ENCODE data around the gene NAB1.
"Not testable (repeated sequence)": the region's sequence is repeated elsewhere in the genome, so short reads cannot be mapped to it uniquely, and the experiment has no call there.

The NAB1 gene, protein sequence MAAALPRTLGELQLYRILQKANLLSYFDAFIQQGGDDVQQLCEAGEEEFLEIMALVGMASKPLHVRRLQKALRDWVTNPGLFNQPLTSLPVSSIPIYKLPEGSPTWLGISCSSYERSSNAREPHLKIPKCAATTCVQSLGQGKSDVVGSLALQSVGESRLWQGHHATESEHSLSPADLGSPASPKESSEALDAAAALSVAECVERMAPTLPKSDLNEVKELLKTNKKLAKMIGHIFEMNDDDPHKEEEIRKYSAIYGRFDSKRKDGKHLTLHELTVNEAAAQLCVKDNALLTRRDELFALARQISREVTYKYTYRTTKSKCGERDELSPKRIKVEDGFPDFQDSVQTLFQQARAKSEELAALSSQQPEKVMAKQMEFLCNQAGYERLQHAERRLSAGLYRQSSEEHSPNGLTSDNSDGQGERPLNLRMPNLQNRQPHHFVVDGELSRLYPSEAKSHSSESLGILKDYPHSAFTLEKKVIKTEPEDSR

DNA sequence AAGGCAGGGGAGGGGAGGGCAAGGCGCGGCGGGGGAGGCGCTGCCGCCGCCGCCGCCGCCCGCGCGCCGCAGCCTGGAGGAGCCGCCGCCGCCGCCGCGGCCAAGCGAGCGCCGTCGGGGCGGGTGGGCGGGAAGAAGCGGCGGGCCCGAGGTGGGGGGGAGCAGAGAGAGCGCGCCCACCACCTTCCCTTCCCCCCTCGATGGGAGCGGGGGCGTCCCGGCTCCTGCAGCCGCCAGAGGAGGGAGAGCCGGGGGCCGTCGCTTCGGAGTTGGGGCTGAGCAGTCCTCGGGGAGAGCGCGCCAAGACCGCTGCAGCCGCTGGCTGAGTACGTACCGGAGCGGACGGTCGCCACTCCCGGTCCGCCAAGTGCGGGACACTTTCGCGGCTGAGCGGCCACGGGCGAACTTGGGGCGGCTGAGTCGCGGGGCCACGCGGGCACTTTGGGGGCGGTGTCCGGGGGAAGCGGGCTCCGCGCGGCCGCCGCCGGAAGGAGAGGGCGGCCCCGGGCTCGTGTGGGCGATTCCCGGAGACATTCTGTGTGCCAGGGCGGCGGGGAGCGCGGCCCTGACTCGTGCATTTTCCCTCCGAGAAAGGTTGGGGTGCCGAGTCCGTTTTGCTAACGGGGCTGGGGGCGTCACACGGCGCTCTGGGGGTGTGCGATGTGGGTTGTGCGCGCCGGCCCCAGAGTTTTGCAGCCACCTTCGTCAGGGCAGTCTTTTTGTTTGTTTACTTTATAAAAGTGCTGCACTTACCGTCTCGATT lies at the start of gene NAB1:
Gene NAB1 (plus strand): TSS at position 49 of the 763 bp plus-strand sequence. CDS start 10,094 bp downstream, outside the sequence.
- no peak for DNase-seq

DNA sequence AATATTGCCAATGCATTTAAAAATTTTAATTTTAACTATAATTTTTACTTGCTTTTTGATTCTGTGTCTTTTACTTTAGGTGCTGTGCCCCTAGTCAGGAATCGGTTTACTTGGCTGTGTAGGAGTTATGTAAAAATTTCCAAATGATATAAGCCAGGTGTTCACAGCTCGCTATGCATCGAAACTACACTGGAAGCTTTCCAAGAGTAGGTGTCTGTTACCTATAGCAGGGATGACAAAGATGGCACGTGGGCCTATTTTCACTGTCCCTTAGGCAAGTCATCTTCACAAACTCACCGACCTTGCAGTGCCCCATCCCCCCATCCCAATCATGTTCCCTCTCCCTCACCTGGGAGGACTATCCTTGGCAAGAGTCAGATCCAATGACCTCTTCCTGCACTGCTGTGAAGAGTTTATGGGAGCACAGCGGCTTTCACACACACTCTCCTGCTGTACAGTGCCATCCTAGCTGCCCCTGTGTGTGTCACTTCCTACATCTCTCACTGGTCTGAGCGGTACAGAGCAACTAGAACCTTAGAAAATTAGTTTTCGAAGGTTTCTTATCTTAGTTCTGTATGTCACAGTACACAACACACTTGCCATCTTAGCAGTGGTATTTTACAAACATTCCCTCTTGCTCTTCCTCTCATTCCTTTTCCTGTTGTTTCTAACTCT lies 49.2 kb upstream of the NAB1 start:
- no peak for DNase-seq

DNA sequence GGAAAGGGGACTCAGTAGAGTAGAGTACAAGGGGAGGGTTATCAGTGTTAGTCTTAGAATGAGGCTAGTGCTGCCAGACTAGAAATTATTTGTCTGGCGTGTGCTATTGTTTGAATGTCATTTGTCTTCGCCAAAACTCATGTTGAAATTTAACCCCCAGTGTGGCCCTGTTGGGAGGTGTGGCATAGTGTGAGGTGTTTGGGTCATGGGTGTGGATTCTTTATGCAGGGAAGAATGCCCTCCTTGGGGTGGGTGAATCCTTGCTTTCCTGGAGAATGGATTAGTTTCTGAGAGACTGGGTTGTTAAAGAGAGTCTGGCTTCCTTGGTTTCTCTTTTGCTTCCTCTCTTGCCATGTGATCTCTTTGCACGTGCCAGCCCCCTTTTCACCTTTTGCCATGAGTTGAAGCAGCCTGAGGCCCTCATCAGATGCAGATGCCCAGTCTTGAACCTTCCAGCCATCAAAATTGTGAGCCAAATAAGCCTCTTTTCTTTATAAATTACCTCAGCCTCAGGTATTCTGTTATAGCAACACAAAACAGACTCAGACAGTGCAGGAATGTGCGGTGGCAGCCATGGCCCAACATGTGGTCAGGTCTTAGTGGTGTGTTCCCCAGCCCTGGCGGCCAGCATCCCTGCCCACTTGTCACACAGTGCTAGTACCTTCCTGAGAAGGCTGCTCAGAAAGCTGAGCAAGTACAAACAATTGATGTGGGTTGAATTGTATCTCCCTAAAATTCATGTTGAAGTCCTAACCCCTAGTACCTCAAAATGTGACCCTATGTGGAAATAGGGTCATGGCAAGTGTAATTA lies 48.4 kb upstream of the NAB1 start:
- DNase-seq = no peak

DNA sequence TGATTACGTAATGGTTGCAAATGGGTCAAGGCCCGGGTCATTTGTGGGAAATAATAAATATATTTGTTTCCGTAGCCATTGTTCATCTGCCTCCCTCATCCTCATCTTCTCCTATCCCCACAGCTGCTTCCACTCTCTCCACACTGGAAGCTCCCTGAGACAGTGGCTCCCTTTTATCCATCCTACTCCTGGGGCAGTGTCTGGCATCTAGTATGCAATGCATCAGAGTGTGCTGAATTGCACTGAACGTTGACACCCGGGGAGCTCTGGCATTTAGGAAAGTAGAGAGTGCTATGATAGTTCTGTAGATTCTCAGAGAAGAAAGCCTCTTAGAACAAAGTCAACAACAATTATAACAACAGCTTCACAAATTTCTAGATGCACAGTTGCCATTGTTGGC lies 45.5 kb upstream of the NAB1 start:
- no peak for DNase-seq

DNA sequence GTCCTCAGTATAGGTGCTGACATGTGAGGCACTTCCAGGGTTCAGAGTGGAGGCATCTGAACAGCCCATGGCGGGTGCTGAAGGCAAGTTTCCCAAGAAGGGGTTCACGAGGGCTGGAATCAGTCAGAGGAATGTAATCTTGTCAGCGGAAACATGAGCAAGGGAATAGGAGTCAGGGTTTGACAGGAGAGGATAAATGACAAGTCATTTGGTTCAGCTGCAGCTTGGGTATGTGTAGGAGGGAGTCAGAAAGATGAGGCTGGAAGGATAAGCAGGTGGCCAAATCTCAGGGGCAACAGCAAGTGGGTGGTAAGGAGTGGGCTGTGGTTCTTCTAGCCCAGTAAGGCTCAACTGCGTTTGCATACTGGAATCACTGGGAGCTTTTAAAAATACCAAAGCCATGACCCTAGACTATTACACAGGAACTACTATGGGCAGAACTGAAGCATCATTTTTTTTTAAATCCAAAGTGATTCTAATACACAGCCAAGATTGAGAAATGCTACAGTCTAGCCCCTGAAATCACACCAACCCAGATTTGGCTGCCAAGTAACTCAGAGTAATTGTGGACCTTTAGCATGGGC lies 41.8 kb upstream of the NAB1 start:
- DNase-seq = no peak

DNA sequence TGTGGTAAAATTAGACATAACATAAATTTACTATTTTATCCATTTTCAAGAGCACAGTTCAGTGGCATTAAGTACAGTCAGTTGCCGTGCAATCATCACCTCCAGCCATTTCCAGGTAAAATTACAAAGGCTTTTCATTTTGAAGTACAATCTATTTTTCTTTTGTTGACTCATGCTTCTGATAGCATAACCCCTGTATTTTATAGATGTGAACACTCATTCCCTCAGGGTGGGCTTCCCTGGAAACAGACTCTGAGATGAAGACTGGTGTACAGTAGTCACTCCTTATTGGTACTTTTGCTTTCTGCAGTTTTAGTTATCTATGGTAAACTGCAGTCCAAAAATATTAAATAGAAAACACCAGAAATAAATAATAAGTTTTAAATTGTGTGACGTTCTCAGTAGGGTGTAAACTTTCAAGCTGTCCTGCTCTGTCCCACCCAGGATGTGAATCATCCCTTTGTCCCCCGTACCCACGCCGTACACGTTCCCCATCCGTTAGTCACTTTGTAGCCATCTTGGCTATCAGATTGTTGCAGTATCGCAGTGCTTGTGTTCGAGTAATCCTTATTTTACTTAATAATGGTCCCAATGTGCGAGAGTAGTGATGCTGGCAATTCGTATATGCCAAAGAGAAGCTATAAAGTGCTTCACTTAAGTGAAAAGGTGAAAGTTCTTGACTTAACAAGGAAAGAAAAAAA lies 41.1 kb upstream of the NAB1 start:
- no peak for DNase-seq

DNA sequence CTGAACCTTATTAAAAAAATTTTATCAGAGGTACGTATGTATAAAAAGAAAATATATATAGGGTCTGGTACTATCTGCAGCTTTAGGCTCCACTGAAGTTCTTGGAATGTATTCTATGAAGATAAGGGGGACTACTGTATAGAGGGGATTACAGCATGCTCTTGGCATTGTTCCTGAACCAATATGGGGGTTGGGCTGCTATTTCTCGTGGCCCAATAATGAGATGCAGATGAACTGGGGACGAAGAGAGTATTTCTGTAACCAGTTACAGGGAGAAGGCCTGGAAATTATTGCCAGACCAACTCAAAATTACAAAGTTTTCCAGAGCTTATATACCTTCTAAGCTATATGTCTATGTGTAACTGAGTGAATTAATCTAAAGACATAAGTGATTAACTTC lies 40.0 kb upstream of the NAB1 start:
- DNase-seq = not testable (repeated sequence)

DNA sequence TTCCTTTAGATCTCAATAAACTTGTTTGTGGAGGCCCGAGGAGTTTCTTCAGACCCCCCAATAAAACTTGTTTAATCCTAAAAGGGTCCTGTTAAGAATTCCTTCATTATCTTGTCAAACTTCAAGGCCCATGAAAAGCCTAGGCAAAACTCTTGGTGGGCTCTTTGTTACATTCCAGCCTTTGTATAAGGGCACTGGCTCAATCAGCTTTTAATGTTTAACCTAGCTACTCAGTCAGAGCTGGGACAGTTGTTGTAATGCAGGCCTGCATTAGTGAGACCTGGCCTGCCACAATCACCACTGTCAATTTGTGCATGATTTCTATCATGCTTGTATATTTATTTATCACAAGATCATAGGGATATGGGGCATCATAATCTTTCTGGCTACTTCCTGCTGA lies 39.5 kb upstream of the NAB1 start:
- DNase-seq = not testable (repeated sequence)

DNA sequence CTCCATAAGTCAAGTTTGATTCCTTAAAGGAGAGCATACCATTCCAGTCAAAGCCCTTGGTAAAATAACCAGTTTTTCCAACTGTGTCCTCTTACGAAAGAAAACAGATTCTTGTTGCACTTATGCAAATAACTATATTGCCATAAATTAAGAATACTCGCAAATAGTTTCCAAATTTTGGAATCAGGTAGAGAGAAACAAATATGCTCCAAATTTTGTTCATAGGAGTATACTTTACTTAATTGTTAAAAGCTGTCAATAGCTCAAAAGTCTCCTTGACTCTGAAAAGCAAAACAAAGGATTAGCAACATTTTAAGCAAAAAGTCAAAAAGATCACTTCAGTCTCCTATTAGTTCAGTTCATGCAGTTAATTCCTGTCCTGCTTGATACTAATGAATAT lies 38.4 kb upstream of the NAB1 start:
- DNase-seq = not testable (repeated sequence)

DNA sequence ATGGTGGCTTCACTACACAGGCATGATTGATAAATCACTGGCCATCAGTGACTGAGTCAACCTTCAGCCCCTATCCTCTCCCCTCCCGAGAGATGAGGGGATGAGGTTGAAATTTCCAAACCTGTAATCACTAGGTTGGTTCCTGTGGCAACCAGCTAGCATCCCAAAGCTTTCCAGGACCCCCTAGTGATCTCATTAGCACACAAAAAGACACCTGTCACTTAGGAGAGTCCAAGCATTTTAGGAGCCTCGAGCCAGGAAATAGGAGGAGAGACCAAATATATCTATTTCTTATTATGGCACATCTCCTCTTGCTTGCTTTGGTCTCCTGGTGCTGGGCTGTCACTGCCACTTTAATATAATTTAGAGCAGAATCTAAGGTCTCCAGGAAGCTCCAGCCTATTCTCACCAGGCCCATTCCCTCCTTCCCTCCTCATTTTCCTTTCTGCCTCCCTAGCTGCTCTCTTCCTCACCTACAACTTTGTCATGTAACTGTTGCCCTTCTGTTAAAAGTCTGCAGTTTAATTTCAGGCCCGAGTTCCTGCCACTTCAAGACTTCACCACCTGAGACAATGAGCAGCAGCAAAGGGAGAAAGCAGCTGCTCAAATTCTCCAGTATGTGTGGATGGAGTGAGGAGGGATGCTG lies 33.2 kb upstream of the NAB1 start:
- DNase-seq = no peak

DNA sequence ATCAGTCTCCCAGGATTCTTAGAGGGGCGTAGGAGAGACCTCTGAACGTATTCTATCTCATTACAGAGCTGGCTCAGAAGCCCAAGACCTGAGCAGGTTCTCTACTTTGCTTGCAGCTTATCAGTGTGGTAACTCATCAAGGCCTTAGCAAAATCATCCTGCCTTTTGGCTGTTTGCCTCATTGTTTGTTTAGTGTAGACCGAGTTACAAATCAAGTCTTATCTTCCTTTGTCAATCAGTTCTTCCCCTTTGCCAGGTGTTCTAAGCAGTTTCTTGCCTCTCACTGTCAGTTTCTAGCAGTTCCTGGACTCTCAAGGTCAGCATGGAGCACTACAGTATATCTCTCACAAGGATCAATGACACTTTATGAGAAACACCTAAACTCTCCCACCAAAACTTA lies 30.9 kb upstream of the NAB1 start:
- DNase-seq = no peak

DNA sequence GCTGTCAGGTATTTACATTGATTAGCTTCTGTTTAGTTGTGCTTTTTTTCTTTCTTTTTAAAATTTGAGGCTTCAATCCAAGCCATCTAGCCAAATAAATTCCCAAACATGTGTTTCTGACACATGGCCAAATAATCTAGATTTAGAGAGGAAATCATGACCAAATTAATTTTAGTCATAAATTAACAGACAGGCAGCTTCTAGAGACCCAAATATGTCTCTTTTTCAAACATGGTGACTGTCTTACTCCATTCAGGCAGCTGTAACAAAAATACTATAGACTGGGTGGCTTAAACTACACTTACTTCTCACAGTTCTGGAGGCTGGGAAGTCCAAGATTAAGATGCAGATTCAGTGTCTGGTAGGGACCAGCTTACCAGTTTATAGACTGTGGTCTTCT lies 23.2 kb upstream of the NAB1 start:
- DNase-seq = no peak

DNA sequence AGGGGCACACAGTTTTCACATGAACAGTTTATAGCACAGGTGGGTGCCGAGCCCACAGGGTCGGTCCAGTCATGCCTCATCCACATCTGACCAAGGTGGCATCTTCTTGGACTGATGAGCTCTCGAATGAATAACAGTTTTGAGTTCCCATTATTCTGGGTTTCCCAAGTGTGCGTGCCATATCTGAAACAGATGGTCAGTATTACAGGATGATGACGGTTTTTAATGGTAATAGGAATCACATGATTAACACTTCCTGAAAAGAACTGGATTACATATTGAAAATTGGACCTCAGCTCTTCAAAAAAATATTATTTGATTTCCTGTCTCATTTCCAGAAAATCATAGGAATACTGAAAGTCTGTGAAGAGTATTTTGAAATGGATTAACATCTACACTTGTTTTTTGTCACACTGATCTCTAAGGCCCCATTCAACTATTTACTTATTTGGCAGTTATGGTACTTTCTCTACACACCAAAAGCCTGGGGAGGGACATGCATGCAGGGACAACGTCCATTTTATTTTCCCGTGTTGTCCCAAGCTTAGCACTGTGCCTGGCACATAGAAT lies 22.2 kb upstream of the NAB1 start:
- DNase-seq = no peak

DNA sequence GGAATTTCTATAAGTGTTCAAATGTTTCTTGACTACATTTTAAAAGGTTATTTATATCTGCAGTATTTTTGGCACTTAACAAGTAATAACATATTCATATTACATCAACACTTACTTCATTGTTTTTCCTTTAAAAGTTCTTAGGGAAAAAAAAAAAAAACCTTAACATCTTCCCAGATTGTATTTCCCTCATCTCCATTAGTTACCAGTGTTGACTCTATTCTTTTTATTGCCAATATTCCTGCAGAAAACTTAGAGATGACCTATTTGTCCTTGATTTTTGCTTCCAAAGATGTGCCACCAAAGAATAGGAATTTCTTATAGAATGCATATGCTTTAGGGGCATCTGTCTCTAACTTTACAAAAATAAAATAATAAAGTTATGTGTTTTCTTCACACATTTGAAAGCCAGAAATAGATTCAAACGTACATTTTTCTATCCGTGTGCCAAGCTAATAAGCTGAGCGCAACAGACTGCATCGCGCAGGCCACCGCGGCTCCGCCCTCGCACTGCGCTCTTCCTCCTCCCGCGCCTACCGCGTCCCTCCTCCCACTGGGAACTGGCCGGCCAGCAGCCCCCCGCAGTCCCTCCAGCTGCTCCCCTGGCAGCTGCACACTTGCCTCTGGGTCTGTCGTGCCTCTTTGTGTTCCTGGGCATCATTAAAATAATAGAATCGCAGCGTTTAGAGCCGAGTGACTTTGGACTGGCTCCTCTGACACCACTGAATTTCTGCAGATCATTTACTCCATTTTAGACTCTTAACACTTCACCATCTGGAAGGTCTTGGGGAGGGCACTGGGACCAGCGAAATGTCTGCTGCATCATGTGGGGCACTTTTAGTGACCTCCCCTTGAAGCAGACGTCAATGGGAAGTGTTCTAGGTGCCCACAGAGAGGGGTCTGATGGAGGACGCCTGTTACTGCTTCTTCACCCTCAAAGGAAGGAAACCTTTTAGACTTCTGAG lies 21.2 kb upstream of the NAB1 start:
- no peak for DNase-seq

DNA sequence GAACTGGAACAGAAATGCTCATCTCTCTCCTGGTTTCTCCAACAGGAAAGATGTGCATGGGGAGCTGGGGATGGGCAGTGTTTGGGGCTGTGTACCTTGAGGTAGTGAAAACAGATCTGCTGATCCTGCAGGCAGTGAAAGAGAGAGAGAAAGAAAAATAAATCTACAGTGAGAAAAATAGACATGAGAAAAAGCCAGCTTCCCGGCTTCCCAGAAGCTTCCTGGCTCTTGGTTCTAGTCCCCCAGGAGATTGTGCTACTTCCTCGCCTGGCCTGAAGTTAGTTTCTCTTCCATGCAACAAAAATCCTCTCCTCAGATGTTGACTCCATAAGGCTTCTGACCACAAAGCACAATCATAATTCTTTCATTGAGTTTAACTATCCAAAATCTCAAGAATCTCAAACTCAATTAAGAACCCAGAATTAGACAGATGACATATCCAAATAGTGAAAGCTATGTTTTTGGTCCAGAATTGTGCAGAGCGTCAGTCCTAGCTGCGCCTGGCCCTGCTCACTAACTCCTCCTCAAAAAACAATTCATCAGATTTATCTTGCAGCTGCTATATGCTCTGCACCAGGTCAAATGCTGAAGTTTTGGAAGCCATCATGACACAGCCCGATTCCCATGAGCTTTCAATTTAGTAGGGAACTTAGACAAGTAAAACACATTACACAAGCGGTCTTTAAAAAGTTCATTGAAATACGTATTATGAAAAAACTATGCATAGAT lies 20.1 kb upstream of the NAB1 start:
- no peak for DNase-seq

DNA sequence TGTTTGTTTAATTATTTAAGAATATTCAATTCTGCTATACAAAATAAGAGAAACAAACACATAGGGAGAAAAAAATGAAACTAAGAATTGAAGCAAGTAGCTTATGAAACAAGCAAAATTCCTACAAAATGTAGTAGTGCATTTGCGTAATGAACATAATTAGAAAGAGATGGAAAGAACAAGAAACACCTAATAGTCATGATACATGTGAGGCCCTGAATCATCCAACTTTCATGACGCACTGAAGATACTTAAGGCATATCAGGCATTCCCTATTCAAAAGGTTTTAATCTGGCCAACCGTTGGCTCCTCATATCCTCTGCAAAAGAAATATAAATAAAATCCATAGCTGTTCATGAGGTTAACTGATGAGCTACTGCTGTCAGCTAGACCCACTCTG lies 14.5 kb upstream of the NAB1 start:
- DNase-seq = no peak

DNA sequence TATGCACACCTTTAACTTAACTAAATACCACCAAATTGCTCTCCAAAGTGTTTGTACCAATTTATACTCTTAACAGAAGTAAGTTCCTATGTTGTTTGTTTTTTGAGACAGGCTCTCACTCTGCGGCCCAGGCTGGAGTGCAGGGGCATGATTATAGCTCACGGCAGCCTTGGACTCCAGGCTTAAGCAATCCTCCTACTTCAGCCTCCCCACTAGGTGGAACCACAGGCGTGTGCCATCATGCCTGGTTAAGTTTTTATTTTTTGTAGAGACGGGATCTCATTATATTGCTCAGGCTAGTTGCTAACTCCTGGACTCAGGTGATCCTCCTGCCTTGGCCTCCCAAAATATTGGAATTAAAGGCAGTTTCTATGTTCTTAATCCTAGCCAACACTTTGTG lies 13.1 kb upstream of the NAB1 start:
- no peak for DNase-seq

DNA sequence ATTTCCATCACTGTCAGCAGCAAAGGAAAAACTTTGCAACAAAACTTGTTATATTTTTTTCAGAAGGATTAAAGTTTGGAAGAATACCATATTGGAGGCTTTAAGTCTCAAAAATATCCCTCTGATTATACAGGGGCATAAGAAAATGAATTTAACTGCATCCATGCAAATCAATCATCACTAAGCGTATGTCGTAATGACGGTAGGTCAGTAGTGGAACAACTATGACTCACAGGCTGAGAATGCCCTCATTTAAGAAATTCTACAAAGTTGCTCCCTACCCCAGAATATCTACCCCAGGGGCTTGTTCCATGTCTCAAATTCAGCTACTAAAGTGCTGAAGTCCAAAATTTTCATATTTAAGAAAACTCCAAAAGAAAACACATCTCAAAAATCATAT lies 12.5 kb upstream of the NAB1 start:
- DNase-seq = no peak

DNA sequence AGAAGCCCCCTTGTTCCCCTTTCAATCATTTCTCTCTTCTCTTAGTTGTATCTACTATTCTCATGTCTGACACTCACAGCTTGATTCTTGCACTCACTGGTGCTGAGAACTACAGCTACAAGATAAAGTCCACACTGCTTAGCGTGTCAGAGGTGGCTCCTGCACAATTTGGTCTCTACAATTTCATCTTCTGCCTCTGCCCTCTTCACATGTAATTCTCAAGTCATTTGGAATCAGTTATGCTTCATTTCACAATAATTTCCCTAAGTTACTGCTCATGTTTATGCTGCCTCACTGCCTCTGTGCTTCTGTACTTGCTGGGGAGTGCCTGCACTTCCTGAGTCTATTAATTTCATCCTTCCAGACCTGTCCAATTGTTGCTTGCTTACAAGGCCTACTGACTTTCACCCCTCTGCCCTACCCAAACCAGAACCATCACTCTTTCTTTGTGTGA lies 11.6 kb upstream of the NAB1 start:
- no peak for DNase-seq
